ENCODE results near the gene PREPL.

- TF ChIP-seq JUND (IDR thresholded peaks at IDR 0.05; ENCODE audit: low read length) = no peak
- no peak for TF ChIP-seq ZNF274 (IDR thresholded peaks at IDR 0.05; ENCODE audit: borderline replicate concordance, extremely low read depth, low read length)
- TF ChIP-seq, protein P1, sequence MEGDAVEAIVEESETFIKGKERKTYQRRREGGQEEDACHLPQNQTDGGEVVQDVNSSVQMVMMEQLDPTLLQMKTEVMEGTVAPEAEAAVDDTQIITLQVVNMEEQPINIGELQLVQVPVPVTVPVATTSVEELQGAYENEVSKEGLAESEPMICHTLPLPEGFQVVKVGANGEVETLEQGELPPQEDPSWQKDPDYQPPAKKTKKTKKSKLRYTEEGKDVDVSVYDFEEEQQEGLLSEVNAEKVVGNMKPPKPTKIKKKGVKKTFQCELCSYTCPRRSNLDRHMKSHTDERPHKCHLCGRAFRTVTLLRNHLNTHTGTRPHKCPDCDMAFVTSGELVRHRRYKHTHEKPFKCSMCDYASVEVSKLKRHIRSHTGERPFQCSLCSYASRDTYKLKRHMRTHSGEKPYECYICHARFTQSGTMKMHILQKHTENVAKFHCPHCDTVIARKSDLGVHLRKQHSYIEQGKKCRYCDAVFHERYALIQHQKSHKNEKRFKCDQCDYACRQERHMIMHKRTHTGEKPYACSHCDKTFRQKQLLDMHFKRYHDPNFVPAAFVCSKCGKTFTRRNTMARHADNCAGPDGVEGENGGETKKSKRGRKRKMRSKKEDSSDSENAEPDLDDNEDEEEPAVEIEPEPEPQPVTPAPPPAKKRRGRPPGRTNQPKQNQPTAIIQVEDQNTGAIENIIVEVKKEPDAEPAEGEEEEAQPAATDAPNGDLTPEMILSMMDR (IDR thresholded peaks at IDR 0.05; ENCODE audit: control extremely low read depth in 1 of 3, insufficient read depth in 1 of 3, low read depth in 1 of 3, low read length in 3 of 3) = no peak
Observed at GRCh38 chr2:44296653-44297052, 64.6 kb downstream of the PREPL start.

All from H1 (cell line).